Neural cell (in vitro differentiated cells): ENCODE data around the gene IFNL3.

ENCODE experiments used
- EP300 ChIP-seq: fragments of 450-650 bp; conservative IDR thresholded peaks from 2 replicates; pipeline ENCODE4 v1.6.1; 2014; ENCODE audit warnings: antibody characterized with exemption, mild to moderate bottlenecking, moderate library complexity; ENCODE audit not compliant: poor library complexity, severe bottlenecking
- EZH2 ChIP-seq: fragments of 200-600, 300-800 bp; shearing (Covaris generic), sonication (generic); IDR thresholded peaks from 2 replicates; pipeline ENCODE4 v1.6.1; 2014; ENCODE audit warnings: antibody characterized with exemption, low read length, borderline replicate concordance, mild to moderate bottlenecking; ENCODE audit not compliant: insufficient read depth, poor library complexity, severe bottlenecking
- MXI1 ChIP-seq: fragments of 450-650 bp; conservative IDR thresholded peaks from 2 replicates; pipeline ENCODE4 v1.6.1; 2014; ENCODE audit warnings: antibody characterized with exemption, mild to moderate bottlenecking; ENCODE audit not compliant: poor library complexity, severe bottlenecking
- POLR2AphosphoS5 ChIP-seq: IDR thresholded peaks from 2 replicates; pipeline ENCODE4 v1.6.1; 2012
- RAD21 ChIP-seq: fragments of 450-650 bp; conservative IDR thresholded peaks from 2 replicates; pipeline ENCODE4 v1.6.1; 2014; ENCODE audit warnings: antibody characterized with exemption, mild to moderate bottlenecking, moderate library complexity
- TF ChIP-seq, protein P1 (sequence below): fragments of 450-650 bp; IDR thresholded peaks from 2 replicates; pipeline ENCODE4 v1.5.1; 2014; ENCODE audit warnings: antibody characterized with exemption, mild to moderate bottlenecking, moderate library complexity; ENCODE audit not compliant: poor library complexity, severe bottlenecking
- TF ChIP-seq, protein P2 (sequence below): IDR thresholded peaks from 2 replicates; pipeline ENCODE4 v1.6.1; 2012; ENCODE audit warnings: borderline replicate concordance

DNA sequence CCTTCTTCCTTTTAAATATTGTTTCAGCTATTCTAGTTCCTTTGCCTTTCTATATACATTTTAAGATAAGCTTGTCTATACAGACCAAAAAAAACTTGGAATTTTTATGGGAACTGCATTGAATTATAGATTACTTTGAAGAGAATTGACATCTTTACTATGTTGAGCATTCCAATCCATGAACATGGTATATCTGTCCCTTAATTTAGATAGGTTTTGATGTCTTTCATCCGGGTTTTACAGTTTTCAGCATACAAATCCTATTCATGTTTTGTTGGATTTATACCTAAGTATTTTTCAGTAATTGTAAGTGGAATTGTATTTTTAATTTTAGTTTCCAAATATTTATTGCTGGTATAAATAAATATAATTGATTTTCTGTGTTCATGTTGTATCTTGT, 39.2 kb upstream of the IFNL3 start:
- TF ChIP-seq, protein P1, sequence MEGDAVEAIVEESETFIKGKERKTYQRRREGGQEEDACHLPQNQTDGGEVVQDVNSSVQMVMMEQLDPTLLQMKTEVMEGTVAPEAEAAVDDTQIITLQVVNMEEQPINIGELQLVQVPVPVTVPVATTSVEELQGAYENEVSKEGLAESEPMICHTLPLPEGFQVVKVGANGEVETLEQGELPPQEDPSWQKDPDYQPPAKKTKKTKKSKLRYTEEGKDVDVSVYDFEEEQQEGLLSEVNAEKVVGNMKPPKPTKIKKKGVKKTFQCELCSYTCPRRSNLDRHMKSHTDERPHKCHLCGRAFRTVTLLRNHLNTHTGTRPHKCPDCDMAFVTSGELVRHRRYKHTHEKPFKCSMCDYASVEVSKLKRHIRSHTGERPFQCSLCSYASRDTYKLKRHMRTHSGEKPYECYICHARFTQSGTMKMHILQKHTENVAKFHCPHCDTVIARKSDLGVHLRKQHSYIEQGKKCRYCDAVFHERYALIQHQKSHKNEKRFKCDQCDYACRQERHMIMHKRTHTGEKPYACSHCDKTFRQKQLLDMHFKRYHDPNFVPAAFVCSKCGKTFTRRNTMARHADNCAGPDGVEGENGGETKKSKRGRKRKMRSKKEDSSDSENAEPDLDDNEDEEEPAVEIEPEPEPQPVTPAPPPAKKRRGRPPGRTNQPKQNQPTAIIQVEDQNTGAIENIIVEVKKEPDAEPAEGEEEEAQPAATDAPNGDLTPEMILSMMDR: no peak
- no peak for TF ChIP-seq POLR2AphosphoS5
- no peak for TF ChIP-seq EZH2
- no peak for TF ChIP-seq MXI1
- TF ChIP-seq RAD21: no peak
- TF ChIP-seq, protein P2, sequence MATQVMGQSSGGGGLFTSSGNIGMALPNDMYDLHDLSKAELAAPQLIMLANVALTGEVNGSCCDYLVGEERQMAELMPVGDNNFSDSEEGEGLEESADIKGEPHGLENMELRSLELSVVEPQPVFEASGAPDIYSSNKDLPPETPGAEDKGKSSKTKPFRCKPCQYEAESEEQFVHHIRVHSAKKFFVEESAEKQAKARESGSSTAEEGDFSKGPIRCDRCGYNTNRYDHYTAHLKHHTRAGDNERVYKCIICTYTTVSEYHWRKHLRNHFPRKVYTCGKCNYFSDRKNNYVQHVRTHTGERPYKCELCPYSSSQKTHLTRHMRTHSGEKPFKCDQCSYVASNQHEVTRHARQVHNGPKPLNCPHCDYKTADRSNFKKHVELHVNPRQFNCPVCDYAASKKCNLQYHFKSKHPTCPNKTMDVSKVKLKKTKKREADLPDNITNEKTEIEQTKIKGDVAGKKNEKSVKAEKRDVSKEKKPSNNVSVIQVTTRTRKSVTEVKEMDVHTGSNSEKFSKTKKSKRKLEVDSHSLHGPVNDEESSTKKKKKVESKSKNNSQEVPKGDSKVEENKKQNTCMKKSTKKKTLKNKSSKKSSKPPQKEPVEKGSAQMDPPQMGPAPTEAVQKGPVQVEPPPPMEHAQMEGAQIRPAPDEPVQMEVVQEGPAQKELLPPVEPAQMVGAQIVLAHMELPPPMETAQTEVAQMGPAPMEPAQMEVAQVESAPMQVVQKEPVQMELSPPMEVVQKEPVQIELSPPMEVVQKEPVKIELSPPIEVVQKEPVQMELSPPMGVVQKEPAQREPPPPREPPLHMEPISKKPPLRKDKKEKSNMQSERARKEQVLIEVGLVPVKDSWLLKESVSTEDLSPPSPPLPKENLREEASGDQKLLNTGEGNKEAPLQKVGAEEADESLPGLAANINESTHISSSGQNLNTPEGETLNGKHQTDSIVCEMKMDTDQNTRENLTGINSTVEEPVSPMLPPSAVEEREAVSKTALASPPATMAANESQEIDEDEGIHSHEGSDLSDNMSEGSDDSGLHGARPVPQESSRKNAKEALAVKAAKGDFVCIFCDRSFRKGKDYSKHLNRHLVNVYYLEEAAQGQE: no peak
- TF ChIP-seq EP300: no peak
